Neural cell (in vitro differentiated cells): ENCODE data around the gene PLPP3. TPM values are rescaled to one million over a fixed set of nuclear protein-coding genes. Genes with fewer than 3 reads are reported as not detected.

ENCODE experiments used
- H2AFZ ChIP-seq: fragments of 200-600, 300-800 bp; sonication (generic), shearing (Covaris generic); 2 replicates; pipeline ENCODE4 v1.6.0; 2014; ENCODE audit warnings: low read depth, mild to moderate bottlenecking, antibody characterized with exemption, low read length, moderate library complexity
- H3F3A ChIP-seq: fragments of 200-600 bp; shearing (Covaris generic); 2 replicates; pipeline ENCODE4 v1.6.1; 2016; ENCODE audit warnings: mild to moderate bottlenecking, moderate library complexity, mixed read lengths, antibody characterized with exemption, low read length; ENCODE audit not compliant: insufficient read depth, poor library complexity, severe bottlenecking
- H3K27ac ChIP-seq: fragments of 200-600, 300-800 bp; sonication (generic), shearing (Covaris generic); 2 replicates; pipeline ENCODE4 v1.5.1; 2014; ENCODE audit warnings: mild to moderate bottlenecking, low read length, moderate library complexity
- H3K27me3 ChIP-seq: fragments of 300-800, 200-600 bp; sonication (generic), shearing (Covaris generic); 2 replicates; pipeline ENCODE4 v1.6.0; 2014; ENCODE audit warnings: mild to moderate bottlenecking, low read depth, low read length, moderate library complexity; ENCODE audit not compliant: insufficient read depth
- H3K36me3 ChIP-seq: fragments of 300-800, 200-600 bp; sonication (generic), shearing (Covaris generic); 2 replicates; pipeline ENCODE4 v1.5.1; 2014; ENCODE audit warnings: mild to moderate bottlenecking, antibody characterized with exemption, low read length, moderate library complexity; ENCODE audit not compliant: insufficient read depth
- H3K4me2 ChIP-seq: fragments of 300-800, 200-600 bp; sonication (generic), shearing (Covaris generic); 2 replicates; pipeline ENCODE4 v1.6.0; 2014; ENCODE audit warnings: mild to moderate bottlenecking, low read length
- H3K4me3 ChIP-seq: fragments of 300-800, 200-600 bp; sonication (generic), shearing (Covaris generic); 2 replicates; pipeline ENCODE4 v1.5.1; 2014; ENCODE audit warnings: mild to moderate bottlenecking, low read length, moderate library complexity
- H3K79me2 ChIP-seq: fragments of 200-600 bp; shearing (Covaris generic); replicated peaks from 2 replicates; pipeline ENCODE4 v1.6.0; 2014; ENCODE audit warnings: mild to moderate bottlenecking, low read length, moderate library complexity; ENCODE audit not compliant: insufficient read depth
- H3K9ac ChIP-seq: fragments of 300-800, 200-600 bp; sonication (generic), shearing (Covaris generic); 2 replicates; pipeline ENCODE4 v1.6.1; 2016; ENCODE audit warnings: mild to moderate bottlenecking, low read length, mixed read lengths
- H3K9me2 ChIP-seq: fragments of 200-600 bp; shearing (Covaris generic); 2 replicates; pipeline ENCODE4 v1.6.1; 2016; ENCODE audit warnings: mild to moderate bottlenecking, low read length, mixed read lengths; ENCODE audit not compliant: insufficient read depth
- H3K9me3 ChIP-seq: fragments of 200-600, 300-800 bp; sonication (generic), shearing (Covaris generic); 2 replicates; pipeline ENCODE4 v1.6.1; 2016; ENCODE audit warnings: mild to moderate bottlenecking, mixed run types, low read length, moderate library complexity, mixed read lengths
- H4K20me1 ChIP-seq: fragments of 200-600 bp; shearing (Covaris generic); 2 replicates; pipeline ENCODE4 v1.6.1; 2016; ENCODE audit warnings: mild to moderate bottlenecking, mixed run types; ENCODE audit not compliant: insufficient read depth
- EP300 ChIP-seq: fragments of 450-650 bp; conservative IDR thresholded peaks from 2 replicates; pipeline ENCODE4 v1.6.1; 2014; ENCODE audit warnings: antibody characterized with exemption, mild to moderate bottlenecking, moderate library complexity; ENCODE audit not compliant: poor library complexity, severe bottlenecking
- EZH2 ChIP-seq: fragments of 200-600, 300-800 bp; shearing (Covaris generic), sonication (generic); IDR thresholded peaks from 2 replicates; pipeline ENCODE4 v1.6.1; 2014; ENCODE audit warnings: antibody characterized with exemption, low read length, borderline replicate concordance, mild to moderate bottlenecking; ENCODE audit not compliant: insufficient read depth, poor library complexity, severe bottlenecking
- MXI1 ChIP-seq: fragments of 450-650 bp; conservative IDR thresholded peaks from 2 replicates; pipeline ENCODE4 v1.6.1; 2014; ENCODE audit warnings: antibody characterized with exemption, mild to moderate bottlenecking; ENCODE audit not compliant: poor library complexity, severe bottlenecking
- POLR2AphosphoS5 ChIP-seq: IDR thresholded peaks from 2 replicates; pipeline ENCODE4 v1.6.1; 2012
- RAD21 ChIP-seq: fragments of 450-650 bp; conservative IDR thresholded peaks from 2 replicates; pipeline ENCODE4 v1.6.1; 2014; ENCODE audit warnings: antibody characterized with exemption, mild to moderate bottlenecking, moderate library complexity
- SMC3 ChIP-seq: fragments of 450-650 bp; conservative IDR thresholded peaks from 2 replicates; pipeline ENCODE4 v1.6.1; 2014; ENCODE audit warnings: antibody characterized with exemption, mild to moderate bottlenecking, moderate library complexity; ENCODE audit not compliant: poor library complexity
- TAF1 ChIP-seq: IDR thresholded peaks from 2 replicates; pipeline ENCODE4 v1.6.1; 2012; ENCODE audit warnings: low read depth
- polyA plus RNA-seq: library from polyadenylated mRNA; depleted of rRNA; stranded (reverse); fragments of >200 nt; gene quantifications from 2 replicates; pipeline ENCODE4 v1.2.3, GENCODE V29; 2014
- TF ChIP-seq, protein P1 (sequence below): IDR thresholded peaks from 2 replicates; pipeline ENCODE4 v1.6.1; 2012; ENCODE audit warnings: borderline replicate concordance
- TF ChIP-seq, protein P2 (sequence below): fragments of 450-650 bp; IDR thresholded peaks from 2 replicates; pipeline ENCODE4 v1.5.1; 2014; ENCODE audit warnings: antibody characterized with exemption, mild to moderate bottlenecking, moderate library complexity; ENCODE audit not compliant: poor library complexity, severe bottlenecking

The PLPP3 gene
- polyA plus RNA-seq, 1 donor from 2014 or later = 2.1 TPM

DNA sequence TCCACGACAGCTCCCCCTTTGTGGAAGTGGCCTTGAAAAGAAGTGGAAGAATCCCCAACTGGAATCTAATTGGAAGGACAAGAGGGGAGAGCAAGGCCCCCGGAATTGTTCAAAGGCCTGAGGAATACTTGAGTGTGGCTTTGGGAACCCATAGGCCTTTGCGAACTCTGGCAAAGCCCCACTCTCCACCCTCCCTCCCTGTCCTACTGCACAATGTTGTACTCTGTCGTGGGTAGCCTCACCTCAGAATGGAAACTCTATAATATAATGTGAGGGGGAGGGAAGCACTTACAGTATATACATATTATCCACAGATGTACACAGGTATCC lies 28.5 kb downstream of the PLPP3 start:
- Histone ChIP-seq H3K79me2 (peaks cover 10% of the 10 kb centered on the region), H3K27me3 (no peaks in the 10 kb centered on the region), H3F3A (no peaks in the 10 kb centered on the region), H3K4me2 (no peak overlapping the region), H3K9me3 (no peaks in the 10 kb centered on the region), H3K9me2 (no peaks in the 10 kb centered on the region), H3K4me3 (no peak overlapping the region), H2AFZ (no peak overlapping the region), H3K9ac (no peak overlapping the region), H3K36me3 (no peaks in the 10 kb centered on the region), H4K20me1 (no peaks in the 10 kb centered on the region), H3K27ac (no peak overlapping the region)
- TF ChIP-seq SMC3 = no peak
- no peak for TF ChIP-seq MXI1
- no peak for TF ChIP-seq TAF1
- no peak for TF ChIP-seq EZH2
- TF ChIP-seq, protein P1, sequence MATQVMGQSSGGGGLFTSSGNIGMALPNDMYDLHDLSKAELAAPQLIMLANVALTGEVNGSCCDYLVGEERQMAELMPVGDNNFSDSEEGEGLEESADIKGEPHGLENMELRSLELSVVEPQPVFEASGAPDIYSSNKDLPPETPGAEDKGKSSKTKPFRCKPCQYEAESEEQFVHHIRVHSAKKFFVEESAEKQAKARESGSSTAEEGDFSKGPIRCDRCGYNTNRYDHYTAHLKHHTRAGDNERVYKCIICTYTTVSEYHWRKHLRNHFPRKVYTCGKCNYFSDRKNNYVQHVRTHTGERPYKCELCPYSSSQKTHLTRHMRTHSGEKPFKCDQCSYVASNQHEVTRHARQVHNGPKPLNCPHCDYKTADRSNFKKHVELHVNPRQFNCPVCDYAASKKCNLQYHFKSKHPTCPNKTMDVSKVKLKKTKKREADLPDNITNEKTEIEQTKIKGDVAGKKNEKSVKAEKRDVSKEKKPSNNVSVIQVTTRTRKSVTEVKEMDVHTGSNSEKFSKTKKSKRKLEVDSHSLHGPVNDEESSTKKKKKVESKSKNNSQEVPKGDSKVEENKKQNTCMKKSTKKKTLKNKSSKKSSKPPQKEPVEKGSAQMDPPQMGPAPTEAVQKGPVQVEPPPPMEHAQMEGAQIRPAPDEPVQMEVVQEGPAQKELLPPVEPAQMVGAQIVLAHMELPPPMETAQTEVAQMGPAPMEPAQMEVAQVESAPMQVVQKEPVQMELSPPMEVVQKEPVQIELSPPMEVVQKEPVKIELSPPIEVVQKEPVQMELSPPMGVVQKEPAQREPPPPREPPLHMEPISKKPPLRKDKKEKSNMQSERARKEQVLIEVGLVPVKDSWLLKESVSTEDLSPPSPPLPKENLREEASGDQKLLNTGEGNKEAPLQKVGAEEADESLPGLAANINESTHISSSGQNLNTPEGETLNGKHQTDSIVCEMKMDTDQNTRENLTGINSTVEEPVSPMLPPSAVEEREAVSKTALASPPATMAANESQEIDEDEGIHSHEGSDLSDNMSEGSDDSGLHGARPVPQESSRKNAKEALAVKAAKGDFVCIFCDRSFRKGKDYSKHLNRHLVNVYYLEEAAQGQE = no peak
- no peak for TF ChIP-seq POLR2AphosphoS5
- TF ChIP-seq, protein P2, sequence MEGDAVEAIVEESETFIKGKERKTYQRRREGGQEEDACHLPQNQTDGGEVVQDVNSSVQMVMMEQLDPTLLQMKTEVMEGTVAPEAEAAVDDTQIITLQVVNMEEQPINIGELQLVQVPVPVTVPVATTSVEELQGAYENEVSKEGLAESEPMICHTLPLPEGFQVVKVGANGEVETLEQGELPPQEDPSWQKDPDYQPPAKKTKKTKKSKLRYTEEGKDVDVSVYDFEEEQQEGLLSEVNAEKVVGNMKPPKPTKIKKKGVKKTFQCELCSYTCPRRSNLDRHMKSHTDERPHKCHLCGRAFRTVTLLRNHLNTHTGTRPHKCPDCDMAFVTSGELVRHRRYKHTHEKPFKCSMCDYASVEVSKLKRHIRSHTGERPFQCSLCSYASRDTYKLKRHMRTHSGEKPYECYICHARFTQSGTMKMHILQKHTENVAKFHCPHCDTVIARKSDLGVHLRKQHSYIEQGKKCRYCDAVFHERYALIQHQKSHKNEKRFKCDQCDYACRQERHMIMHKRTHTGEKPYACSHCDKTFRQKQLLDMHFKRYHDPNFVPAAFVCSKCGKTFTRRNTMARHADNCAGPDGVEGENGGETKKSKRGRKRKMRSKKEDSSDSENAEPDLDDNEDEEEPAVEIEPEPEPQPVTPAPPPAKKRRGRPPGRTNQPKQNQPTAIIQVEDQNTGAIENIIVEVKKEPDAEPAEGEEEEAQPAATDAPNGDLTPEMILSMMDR = no peak
- no peak for TF ChIP-seq RAD21
- TF ChIP-seq EP300 = no peak

DNA sequence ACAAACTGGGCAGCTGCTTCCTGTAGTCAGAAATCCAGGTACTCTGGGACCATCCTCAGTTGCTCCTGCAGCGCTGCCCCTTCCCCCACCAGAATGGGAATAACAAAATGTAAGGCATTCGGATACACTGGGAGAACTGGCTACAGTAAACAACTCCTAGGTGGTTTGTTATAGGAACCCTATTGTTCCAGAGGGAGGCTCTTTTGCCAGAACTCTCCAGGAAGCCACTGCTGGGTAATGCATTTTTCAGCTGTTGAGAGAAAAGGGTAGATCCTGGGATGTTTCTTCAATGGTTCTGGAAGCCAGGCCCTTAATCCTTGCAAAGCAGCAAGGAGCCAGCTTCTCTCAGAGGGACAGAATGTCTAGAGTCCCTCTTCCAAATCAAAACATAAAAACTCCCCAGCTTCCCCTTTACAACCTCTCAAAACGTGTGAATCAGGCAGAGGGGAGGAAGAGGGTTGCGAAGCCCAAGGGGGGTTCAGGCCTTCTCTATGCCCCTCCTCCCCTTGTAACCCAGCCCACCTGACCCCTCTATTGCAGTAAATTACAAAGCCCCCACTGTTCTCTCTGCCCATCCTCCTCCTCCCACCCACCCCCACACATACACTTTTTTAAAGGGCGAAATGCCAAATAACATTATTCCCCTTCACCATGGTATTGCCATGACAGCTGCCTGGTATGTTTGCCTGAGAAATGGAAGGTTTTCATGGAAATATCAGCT lies 29.1 kb downstream of the PLPP3 start:
- H3K36me3 ChIP-seq = no peaks in the 10 kb centered on the region
- TF ChIP-seq SMC3 = no peak
- TF ChIP-seq, protein P2 = no peak
- no peak for TF ChIP-seq MXI1
- no peak for TF ChIP-seq EZH2
- TF ChIP-seq RAD21 = no peak
- TF ChIP-seq, protein P1 = no peak
- TF ChIP-seq POLR2AphosphoS5 = no peak
- TF ChIP-seq TAF1 = no peak
- no peak for TF ChIP-seq EP300
- peaks cover 10% of the 10 kb centered on the region for H3K79me2 ChIP-seq
- H2AFZ ChIP-seq = no peak overlapping the region
- H3K9me3 ChIP-seq = no peaks in the 10 kb centered on the region
- no peak overlapping the region for H3K9ac ChIP-seq
- no peak overlapping the region for H3K27ac ChIP-seq
- no peak overlapping the region for H3K4me2 ChIP-seq
- no peaks in the 10 kb centered on the region for H3K9me2 ChIP-seq
- no peak overlapping the region for H3K4me3 ChIP-seq
- H4K20me1 ChIP-seq = no peaks in the 10 kb centered on the region
- H3K27me3 ChIP-seq = no peaks in the 10 kb centered on the region
- no peaks in the 10 kb centered on the region for H3F3A ChIP-seq
